Gastroesophageal sphincter (tissue), 4 donors: ENCODE results near the gene TWF2. TPM values are rescaled to one million over a fixed set of nuclear protein-coding genes. Genes with fewer than 3 reads are reported as not detected.
A peak's percentile ranks its signal among the peaks of the same experiment; 100 is the strongest.

Experiments
- ATAC-seq: fragments of 150-250 bp; one replicate; pipeline ENCODE4 v1.9.1; 2016; ENCODE audit warnings: mild to moderate bottlenecking, moderate library complexity
- H3K27ac ChIP-seq, 4 donors: fragments of 200-600 bp; sonication (generic) in 3 of 4; 1 replicate in 3 of 4; 2 replicates in 1 of 4; pipeline ENCODE4 v1.5.1; 2016 to 2019
- H3K27me3 ChIP-seq: fragments of 200-600 bp; sonication (generic); one replicate; pipeline ENCODE4 v1.5.1; 2019
- H3K36me3 ChIP-seq, 2 donors: fragments of 200-600 bp; sonication (generic); one replicate each; pipeline ENCODE4 v1.5.1; 2019; ENCODE audit warnings: control low read depth in 1 of 2
- H3K4me1 ChIP-seq, 3 donors: fragments of 200-600 bp; sonication (generic); 1 replicate in 2 of 3; 2 replicates in 1 of 3; pipeline ENCODE4 v1.5.1; 2016 to 2019; ENCODE audit warnings: control low read depth in 2 of 3
- H3K4me3 ChIP-seq, 2 donors: fragments of 200-600 bp; sonication (generic); one replicate each; pipeline ENCODE4 v1.5.1; 2019; ENCODE audit warnings: mild to moderate bottlenecking in 1 of 2, moderate library complexity in 1 of 2
- H3K9me3 ChIP-seq, 3 donors: fragments of 200-600 bp; sonication (generic); one replicate each; pipeline ENCODE4 v1.5.1; 2017 to 2019; ENCODE audit warnings: control low read depth in 2 of 3
- EP300 ChIP-seq: sonication (generic); formaldehyde crosslinking; IDR thresholded peaks from one replicate; pipeline ENCODE4 v1.6.1; 2017; ENCODE audit warnings: antibody characterized with exemption, mild to moderate bottlenecking
- POLR2A ChIP-seq, 2 donors: fragments of 450-650 bp; IDR thresholded peaks; one replicate each; pipeline ENCODE4 v1.6.1; 2017; ENCODE audit warnings: antibody characterized with exemption in 2 of 2, mild to moderate bottlenecking in 2 of 2, moderate library complexity in 1 of 2
- POLR2AphosphoS5 ChIP-seq: sonication (generic); formaldehyde crosslinking; IDR thresholded peaks from one replicate; pipeline ENCODE4 v1.6.1; 2017; ENCODE audit warnings: antibody characterized with exemption
- WGBS, 2 donors: methylation state at CpG; one replicate each; pipeline ENCODE4 v1.1.5; 2018; ENCODE audit warnings: low coverage in 1 of 2; 5-methylcytosine and 5-hydroxymethylcytosine counted together
- total RNA-seq, 4 donors: library from RNA; depleted of rRNA; stranded (reverse); fragments of >200 nt; gene quantifications; one replicate each; pipeline ENCODE4 v1.1.0, GENCODE V29; 2016
- TF ChIP-seq, protein P1 (sequence below), 4 experiments: fragments of 200-600 bp in 2 of 4; fragments of 450-650 bp in 2 of 4; sonication (generic) in 1 of 4; IDR thresholded peaks; one replicate each; pipeline ENCODE4 v1.5.1; 2017 to 2019; ENCODE audit warnings: antibody characterized with exemption in 4 of 4, mild to moderate bottlenecking in 2 of 4, moderate library complexity in 2 of 4

TWF2 gene
- total RNA-seq, 4 donors from 2014 or later: 46.8 to 79.5 (median 69.2) TPM

DNA sequence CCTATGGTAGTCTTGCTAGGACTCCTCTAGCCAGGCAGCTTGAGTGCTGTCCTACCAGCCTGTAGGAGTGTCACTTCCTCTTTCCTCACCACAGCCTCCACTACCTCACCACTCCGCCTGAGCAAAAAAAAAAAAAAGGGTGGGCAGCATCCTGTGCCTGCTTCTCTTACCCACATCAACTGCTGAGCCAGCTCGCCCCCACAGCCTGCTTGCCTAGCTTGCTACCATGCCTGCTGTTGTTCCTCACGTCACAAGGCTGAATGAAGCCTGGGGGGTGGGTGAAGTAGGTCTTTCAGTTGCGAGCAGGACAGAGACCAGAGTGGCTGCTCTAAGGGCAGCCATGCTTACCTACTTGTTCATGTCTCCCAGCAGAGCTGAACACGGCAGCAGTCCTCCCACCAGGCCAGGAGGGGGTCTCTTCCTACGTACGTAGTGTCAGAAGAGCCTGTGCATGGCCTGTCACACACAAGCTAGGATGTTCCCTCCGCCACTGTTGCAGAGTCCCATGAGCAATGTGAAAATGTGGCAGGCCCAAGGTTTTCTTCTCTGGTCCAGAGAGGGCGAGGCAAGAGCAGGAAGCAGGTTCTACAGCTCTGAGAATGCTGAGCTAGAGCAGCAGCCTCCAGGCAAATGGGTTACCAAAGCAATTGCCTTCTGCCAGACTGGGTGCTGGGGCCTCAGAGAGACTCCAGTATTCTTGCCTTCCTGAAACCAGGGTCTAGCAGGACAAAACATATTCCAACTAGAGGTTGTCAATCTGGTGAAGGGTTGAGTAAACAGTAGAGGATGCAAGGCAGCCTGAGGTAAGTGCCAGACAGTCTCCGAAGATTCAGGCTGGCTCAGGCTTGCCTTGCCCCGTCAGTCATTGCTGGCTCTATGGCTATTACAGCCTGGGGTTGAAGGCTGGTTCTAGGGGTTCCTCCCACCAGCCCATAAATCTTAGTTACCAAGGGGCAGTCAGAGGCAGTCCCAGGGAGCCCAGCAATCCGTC is 14.7 kb upstream of the TWF2 start:
- TF ChIP-seq, protein P1, sequence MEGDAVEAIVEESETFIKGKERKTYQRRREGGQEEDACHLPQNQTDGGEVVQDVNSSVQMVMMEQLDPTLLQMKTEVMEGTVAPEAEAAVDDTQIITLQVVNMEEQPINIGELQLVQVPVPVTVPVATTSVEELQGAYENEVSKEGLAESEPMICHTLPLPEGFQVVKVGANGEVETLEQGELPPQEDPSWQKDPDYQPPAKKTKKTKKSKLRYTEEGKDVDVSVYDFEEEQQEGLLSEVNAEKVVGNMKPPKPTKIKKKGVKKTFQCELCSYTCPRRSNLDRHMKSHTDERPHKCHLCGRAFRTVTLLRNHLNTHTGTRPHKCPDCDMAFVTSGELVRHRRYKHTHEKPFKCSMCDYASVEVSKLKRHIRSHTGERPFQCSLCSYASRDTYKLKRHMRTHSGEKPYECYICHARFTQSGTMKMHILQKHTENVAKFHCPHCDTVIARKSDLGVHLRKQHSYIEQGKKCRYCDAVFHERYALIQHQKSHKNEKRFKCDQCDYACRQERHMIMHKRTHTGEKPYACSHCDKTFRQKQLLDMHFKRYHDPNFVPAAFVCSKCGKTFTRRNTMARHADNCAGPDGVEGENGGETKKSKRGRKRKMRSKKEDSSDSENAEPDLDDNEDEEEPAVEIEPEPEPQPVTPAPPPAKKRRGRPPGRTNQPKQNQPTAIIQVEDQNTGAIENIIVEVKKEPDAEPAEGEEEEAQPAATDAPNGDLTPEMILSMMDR (IDR thresholded peaks at IDR 0.05): no peak
- TF ChIP-seq POLR2A (IDR thresholded peaks at IDR 0.05): no peak
- Histone ChIP-seq H3K36me3 (peaks cover 0 to 98% of the 10 kb centered on the region in 2 donors), H3K9me3 (no peaks in the 10 kb centered on the region), H3K27ac (peak overlapping the region in 3 of 4 donors; percentile 47 to 58 (median 49)), H3K4me1 (peaks cover 0 to 31% (median 0%) of the 10 kb centered on the region in 3 donors), H3K4me3 (no peak overlapping the region), H3K27me3 (no peaks in the 10 kb centered on the region)
- ATAC-seq: peak; percentile 66
- 25 to 100% methylated on average over 1 to 2 of the region's 12 CpGs for WGBS, 2 donors

DNA sequence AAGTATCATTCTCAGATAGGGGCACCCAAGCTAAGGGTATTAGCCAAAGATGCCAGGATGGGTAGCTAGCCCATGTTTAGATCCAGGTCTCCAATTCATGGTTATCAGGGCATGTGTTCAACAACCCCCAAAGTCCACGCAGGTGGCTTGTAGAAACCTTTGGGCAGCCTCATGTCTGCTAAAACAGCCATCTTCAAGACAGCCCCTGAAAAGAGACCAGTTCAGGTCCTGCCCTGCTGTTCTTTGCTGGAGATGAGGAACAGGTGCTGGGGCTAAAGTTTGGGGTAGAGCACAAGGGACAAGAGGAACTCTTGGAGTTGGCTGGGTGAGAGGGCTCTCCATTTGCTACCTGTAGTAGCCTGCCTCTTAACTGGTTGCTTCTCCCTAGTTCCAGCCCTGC is 11.2 kb upstream of the TWF2 start:
- no peak overlapping the region for H3K4me3 ChIP-seq
- TF ChIP-seq, protein P1 (IDR thresholded peaks at IDR 0.05): no peak
- TF ChIP-seq EP300 (no peak), POLR2A (IDR thresholded peaks at IDR 0.05) (no peak)
- no peak for ATAC-seq
- 60% methylated on average over 1 of the region's 1 CpG; no CpG with 5 or more reads in 1 of the 2 donors for WGBS, 2 donors
- H3K27me3 ChIP-seq: no peaks in the 10 kb centered on the region
- H3K9me3 ChIP-seq: no peaks in the 10 kb centered on the region
- peaks cover 0 to 39% (median under 1%) of the 10 kb centered on the region in 3 donors for H3K4me1 ChIP-seq
- peaks cover 0 to 74% of the 10 kb centered on the region in 2 donors for H3K36me3 ChIP-seq
- H3K27ac ChIP-seq: no peak overlapping the region

DNA sequence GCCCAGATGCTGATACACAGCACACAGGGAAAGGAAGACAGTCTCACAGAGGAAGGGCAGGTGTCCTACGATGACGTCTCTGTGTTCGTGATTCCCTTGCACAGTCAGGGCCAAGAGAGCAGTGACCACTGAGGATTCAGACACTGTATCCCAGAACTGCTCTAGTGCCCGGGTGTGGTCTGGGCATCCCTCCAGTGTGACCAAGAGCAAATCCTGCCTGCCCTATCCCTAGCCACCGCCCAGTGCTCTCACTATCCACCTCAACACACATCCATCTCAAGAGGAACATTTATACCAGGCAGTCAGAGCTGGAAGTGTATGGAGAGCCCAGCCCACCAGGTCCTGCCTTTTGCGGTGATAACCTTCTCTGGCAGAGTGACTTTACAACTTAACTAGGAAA is 10.7 kb upstream of the TWF2 start:
- no peak for ATAC-seq
- 80% methylated on average over 1 of the region's 6 CpGs; no CpG with 5 or more reads in 1 of the 2 donors for WGBS, 2 donors
- Histone ChIP-seq H3K4me1 (peaks cover 0 to 42% (median 4%) of the 10 kb centered on the region in 3 donors), H3K9me3 (no peaks in the 10 kb centered on the region), H3K36me3 (peaks cover 0 to 70% of the 10 kb centered on the region in 2 donors), H3K27me3 (no peaks in the 10 kb centered on the region), H3K4me3 (no peak overlapping the region), H3K27ac (peak overlapping the region in 2 of 4 donors; percentile 1 to 26)
- no peak for TF ChIP-seq POLR2A (IDR thresholded peaks at IDR 0.05)
- TF ChIP-seq, protein P1 (IDR thresholded peaks at IDR 0.05): no peak
- TF ChIP-seq EP300: no peak
- TF ChIP-seq POLR2AphosphoS5: no peak

DNA sequence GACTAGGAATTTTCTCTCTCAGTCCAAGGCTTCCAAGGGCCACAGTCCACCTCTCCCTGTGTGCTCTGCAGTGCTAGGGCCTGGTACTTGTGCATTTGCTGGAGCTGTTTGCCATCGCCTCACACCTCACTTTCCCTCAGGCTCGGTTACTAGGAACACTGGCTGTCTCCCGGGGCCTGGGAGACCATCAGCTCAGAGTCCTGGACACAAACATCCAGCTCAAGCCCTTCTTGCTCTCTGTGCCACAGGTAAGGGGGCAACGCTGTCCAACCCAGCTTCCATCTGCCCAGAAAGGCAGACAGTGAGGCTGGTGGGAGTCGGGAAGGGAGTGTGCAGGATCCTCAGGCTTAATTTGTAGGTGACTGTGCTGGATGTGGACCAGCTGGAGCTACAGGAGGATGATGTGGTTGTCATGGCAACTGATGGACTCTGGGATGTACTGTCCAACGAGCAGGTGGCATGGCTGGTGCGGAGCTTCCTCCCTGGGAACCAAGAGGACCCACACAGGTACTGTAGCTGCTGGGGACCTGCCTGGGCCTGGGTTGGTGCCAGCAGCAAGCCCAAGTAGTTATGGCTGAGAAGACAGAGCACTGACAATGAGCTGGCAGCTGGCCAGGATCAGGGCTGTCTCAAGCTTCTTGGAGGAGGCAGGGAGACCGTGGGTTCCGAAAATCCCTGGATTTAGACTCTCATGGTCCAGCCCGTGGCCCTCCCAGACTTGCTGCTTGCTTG is 10.0 kb upstream of the TWF2 start:
- WGBS, 2 donors: 45 to 49% methylated on average over 5 to 7 of the region's 10 CpGs
- no peak for ATAC-seq
- H3K9me3 ChIP-seq: no peaks in the 10 kb centered on the region
- H3K36me3 ChIP-seq: peaks cover 0 to 63% of the 10 kb centered on the region in 2 donors
- peak overlapping the region in 3 of 4 donors; percentile 16 to 26 (median 23) for H3K27ac ChIP-seq
- TF ChIP-seq POLR2AphosphoS5 (no peak), POLR2A (IDR thresholded peaks at IDR 0.05) (no peak), EP300 (no peak)
- TF ChIP-seq, protein P1 (IDR thresholded peaks at IDR 0.05): no peak
- no peaks in the 10 kb centered on the region for H3K27me3 ChIP-seq
- H3K4me3 ChIP-seq: no peak overlapping the region
- peaks cover 0 to 45% (median 4%) of the 10 kb centered on the region in 3 donors for H3K4me1 ChIP-seq
